HG03095 (cell line): Measurements from ENCODE around the gene FTCD.
"Not testable (repeated sequence)": the region's sequence is repeated elsewhere in the genome, so short reads cannot be mapped to it uniquely, and the experiment has no call there.

Source experiments
- ATAC-seq: cut with Tn5 transposase; IDR thresholded peaks from one replicate; pipeline ENCODE4 v1.9.1; 2021; ENCODE audit warnings: moderate library complexity; ENCODE audit not compliant: unreplicated experiment

FTCD gene

DNA sequence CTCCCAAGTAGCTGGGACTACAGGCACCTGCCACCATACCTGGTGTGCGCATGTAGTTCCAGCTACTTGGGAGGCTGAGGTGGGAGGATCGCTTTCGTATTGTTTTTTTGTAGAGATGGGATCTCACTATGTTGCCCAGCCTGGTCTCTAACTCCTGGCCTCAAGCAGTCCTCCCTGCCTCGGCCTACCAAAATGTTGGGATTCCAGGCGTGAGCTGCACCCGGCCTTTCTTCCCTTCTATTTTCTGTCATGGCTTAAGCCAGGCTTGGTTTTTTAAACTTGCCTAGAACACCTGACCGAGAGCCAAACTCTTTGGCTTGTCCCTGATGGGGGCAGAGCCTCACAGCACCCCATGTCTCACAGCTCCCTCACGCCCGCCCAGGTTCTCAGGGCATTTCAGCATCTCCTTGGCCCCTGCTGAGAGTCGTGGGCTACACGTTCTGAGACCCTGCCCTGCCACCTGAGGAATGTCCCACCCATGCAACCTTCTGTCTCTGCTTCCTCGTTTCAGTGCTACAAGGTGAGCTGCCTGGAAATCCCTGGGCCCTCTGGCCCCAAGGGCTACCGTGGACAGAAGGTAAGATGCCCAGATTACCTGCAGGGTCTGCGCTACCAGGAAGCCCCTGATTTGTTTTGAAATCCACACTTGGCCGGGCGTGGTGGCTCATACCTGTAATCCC is 41.7 kb downstream of the FTCD start:
- no peak for ATAC-seq

GRCh38 chr21:46112725-46113215 is 42.6 kb downstream of the FTCD start:
- no peak for ATAC-seq

DNA sequence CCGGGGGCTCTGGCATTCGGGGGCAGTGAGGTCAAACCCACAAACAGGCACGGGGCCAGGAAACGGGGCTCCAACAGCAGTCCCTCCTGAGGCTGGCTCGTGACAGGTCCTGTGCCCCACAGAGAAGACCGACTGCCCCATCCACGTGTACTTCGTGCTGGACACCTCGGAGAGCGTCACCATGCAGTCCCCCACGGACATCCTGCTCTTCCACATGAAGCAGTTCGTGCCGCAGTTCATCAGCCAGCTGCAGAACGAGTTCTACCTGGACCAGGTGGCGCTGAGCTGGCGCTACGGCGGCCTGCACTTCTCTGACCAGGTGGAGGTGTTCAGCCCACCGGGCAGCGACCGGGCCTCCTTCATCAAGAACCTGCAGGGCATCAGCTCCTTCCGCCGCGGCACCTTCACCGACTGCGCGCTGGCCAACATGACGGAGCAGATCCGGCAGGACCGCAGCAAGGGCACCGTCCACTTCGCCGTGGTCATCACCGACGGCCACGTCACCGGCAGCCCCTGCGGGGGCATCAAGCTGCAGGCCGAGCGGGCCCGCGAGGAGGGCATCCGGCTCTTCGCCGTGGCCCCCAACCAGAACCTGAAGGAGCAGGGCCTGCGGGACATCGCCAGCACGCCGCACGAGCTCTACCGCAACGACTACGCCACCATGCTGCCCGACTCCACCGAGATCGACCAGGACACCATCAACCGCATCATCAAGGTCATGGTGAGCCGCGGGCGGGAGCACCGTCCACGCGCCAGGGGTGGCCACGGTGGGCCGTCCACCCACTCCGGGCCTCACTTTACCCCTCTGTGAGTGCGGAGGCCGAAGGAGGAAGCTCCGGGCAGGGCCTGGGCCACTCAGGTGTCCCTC is 43.3 kb downstream of the FTCD start:
- ATAC-seq: no peak

- ATAC-seq: no peak
Measured at GRCh38 chr21:46111193-46111571, 44.2 kb downstream of the FTCD start.

DNA sequence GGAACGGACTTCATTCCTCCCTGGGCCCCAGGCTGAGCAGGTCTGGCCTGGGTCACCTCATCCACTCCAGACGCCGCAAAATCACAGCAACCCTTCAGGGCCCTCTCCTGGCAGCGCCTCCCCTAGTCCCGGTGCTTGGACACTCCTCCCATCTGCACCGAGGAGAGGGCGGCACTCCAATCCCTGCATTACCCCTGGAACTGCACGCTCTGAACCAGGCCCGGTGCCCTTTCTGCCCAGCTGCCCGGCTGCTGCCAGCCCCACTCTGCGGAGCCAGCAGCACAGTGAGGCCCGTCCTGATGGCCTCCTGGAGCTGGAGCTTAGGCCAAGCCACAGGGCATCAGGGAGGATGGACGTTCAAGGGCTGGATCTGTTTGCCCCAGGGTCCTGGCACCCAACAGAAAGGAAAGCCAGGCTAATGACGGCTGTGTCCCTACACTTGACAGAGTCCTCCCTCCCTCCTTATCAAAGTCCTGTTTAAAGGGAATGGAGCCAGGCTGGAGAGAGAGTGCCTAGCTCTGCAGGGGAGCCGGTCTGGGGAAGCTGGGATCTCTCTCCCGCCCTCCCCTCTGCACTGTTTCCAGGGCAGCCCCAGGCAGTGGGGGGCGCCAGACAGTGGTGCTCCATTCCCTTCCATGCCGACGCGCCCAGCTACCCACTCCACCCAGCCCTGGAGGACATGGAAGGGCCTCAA is 44.7 kb downstream of the FTCD start:
- ATAC-seq: no peak

- no peak for ATAC-seq
Measured at GRCh38 chr21:46109313-46110221, 45.8 kb downstream of the FTCD start.

GRCh38 chr21:46108827-46109312 is 46.5 kb downstream of the FTCD start:
- ATAC-seq: no peak

DNA sequence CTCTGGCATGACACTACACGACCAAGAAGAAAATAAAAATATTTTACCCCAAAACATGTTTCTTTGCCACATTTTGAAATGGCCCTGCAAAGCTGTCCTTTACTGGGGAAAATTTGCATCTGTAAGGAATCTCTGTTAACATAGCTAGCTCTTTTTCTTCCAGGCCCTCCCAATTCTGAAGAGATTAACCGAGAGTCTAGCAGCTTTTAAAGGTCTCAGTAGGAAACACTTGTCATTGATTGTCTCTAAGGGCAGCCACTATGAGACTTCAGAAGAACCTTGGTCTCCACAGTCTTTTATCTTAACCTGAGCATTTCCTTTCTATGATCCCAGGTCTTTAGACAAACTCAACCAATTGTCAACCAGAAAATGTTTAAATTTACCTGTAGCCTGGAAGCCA is 48.0 kb downstream of the FTCD start:
- not testable (repeated sequence) for ATAC-seq

DNA sequence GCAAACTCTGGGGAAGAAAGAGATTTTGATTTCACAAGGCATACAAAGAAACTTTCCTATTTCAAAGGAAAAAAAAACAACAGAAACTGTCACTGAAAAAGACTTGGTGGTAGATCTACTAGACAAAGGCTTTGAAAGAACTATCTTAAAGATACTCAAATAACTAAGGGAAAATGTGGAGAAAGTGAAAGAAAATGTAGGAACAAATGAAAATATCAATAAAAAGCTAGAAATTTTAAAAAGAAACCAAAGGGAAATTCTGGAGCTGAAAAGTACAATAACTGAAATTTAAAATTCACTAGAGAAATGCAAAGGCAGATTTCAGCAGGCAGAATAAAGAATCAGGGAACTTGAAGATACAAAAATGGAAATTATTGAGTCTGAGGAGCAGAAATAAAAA is 51.3 kb downstream of the FTCD start:
- no peak for ATAC-seq

- no peak for ATAC-seq
Measured at GRCh38 chr21:46100906-46101305, 54.5 kb downstream of the FTCD start.

DNA sequence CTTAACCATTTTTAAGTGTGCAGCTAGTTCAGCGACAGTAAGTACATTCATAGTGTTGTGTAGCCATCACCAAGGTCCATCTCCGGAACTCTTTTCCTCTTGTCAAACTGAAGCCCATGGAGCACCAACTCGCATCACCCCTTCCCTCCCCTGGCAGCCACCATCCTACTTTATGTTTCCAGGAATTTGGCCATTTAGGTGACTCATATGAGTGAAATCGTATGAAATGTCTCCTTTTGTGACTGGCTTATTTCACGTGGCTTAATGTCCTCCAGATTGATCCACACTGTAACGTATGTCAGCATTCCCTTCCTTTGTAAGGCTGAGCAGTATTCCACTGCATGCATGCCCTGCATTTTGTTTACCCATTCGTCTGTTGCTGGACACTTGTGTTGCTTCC is 55.0 kb downstream of the FTCD start:
- no peak for ATAC-seq

- ATAC-seq: no peak
Measured at GRCh38 chr21:46100020-46100419, 55.4 kb downstream of the FTCD start.

DNA sequence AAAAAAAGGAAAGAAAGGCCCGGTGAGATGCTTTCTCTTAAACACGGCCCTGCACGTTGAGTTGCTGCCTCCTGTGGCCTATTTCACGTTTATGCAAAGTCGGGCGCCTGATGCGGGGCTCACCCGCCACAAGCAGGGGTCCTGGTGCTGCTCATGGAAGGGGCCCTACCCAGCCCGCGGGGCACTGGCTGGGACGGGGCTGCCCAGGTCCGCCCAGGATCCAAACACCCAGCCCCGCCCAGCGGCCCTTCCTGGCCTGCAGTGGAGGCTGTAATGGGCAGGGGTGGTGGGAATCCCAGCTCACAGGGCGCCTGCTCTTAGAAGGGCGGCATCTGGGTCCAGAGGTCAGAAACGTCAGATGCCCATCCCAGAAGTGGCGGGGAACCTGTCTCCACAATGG is 55.9 kb downstream of the FTCD start:
- ATAC-seq: no peak

- no peak for ATAC-seq
Measured at GRCh38 chr21:46098303-46099141, 56.9 kb downstream of the FTCD start.

DNA sequence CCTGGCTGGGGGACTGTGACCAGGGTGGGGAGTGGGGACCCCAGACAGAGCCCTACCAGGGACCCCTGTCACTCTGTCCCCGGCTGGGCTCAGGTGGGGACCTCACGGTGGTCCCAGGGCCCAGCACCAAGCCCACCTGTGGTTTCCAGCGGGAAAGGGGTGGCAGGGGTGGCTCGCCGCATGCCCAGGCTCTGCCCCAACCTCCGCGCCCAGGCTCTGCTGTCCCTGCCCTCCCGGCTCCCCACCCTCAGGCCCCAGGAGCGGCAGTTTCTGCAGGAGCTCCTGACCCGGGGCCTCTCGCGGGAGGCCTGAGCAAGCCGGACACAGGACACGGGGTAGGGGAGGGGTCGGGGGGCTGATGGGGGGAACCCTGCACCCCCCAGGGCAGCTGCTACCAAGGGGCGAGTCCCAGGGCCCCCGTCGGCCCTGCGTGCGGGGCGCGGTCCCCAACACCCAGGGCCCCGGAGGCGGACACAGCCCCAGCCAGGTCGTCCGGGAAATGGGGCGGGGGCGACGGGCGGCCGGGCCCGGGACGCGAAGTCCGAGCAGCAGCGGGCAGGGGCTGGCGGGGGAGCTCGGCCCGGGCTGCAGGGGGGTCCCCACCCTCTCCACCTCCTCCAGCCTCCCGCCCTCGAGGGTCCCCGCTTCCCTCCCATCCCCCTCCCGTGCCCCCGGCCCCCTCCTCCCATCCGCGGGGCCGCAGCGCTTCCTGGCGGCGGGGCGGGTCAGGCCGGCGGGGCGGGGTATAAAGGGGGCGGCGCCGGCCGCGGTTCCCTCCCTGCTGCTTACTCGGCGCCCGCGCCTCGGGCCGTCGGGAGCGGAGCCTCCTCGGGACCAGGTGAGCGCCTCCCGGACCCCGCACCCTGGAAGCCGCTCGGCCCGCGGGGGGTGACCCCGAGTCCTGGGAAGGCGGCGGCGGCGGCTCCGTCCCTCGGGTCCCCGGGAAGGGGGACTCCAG is 57.8 kb downstream of the FTCD start, which contains the start of gene COL6A2:
TSS of gene COL6A2 (plus strand) at position 777 of the 958 bp plus-strand sequence.
- ATAC-seq: no peak

- no peak for ATAC-seq
Measured at GRCh38 chr21:46096596-46097335, 58.6 kb downstream of the FTCD start.

DNA sequence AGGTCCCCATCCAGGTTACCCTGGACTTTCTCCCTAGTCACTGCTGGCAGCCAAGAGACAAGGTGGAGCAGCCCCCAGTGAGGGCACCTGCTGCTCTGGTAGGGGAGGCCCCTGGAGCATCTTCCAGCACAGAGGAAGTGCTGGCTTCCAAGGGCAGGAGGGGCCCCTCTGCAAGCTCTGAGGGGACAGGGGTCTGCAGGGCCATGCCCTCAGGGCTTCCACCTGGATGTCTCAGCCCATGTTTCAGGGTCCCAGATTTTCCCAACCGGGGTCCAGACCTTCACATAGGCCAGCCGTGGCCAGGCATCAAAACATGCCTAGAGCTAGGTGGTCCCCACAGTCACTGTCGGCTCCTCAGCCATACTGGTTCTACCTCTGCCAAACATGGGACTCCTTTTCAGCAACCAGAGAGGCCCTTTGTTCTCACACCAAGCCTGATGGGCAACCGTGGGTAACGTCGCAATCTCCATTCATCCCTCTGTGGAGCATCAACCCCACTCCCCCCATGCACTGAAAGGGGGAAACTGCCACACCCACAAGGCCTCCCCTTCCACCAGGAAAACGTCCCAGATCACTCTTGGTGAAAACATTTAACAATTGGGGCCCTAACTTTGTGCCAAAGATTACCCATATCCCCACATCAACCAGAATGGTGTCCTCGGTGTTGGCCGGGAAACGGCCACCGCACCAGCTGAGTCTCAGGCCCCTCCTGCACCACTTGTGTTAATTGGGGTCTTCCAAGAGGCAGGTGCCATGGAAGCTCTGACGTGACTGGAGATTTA is 59.4 kb downstream of the FTCD start:
- ATAC-seq: no peak
